Fibroblast of skin of back (primary cell): Measurements from ENCODE around the gene PLCB1.

ENCODE experiments used
- DNase-seq: peaks from one replicate; pipeline ENCODE4 v3.0.0-alpha.2; 2013

PLCB1 gene

GRCh38 chr20:8248051-8248450 lies 116.0 kb downstream of the PLCB1 start:
- DNase-seq: no peak

- DNase-seq: no peak
These were observed 117.6 kb downstream of the PLCB1 start for GRCh38 chr20:8249634-8250033.

- DNase-seq: no peak
These were observed 118.6 kb downstream of the PLCB1 start for GRCh38 chr20:8250539-8251200.

- no peak for DNase-seq
These were observed 119.1 kb downstream of the PLCB1 start for GRCh38 chr20:8251201-8251575.

- peak; percentile 44 for DNase-seq
These were observed 123.0 kb downstream of the PLCB1 start for GRCh38 chr20:8254911-8255582.

GRCh38 chr20:8255945-8256632 lies 124.0 kb downstream of the PLCB1 start:
- no peak for DNase-seq

- DNase-seq: no peak
These were observed 128.8 kb downstream of the PLCB1 start for GRCh38 chr20:8260837-8261251.

- no peak for DNase-seq
These were observed 130.7 kb downstream of the PLCB1 start for GRCh38 chr20:8262721-8263120.

GRCh38 chr20:8265588-8265987 lies 133.5 kb downstream of the PLCB1 start:
- no peak for DNase-seq

GRCh38 chr20:8267009-8267408 lies 134.9 kb downstream of the PLCB1 start:
- DNase-seq: peak; percentile 42

GRCh38 chr20:8271727-8272126 lies 139.7 kb downstream of the PLCB1 start:
- DNase-seq: peak; percentile 19

- no peak for DNase-seq
These were observed 140.7 kb downstream of the PLCB1 start for GRCh38 chr20:8272766-8273165.

- DNase-seq: no peak
These were observed 152.8 kb downstream of the PLCB1 start for GRCh38 chr20:8284902-8285301.

GRCh38 chr20:8287340-8287739 lies 155.3 kb downstream of the PLCB1 start:
- DNase-seq: no peak

GRCh38 chr20:8291200-8291599 lies 159.1 kb downstream of the PLCB1 start:
- DNase-seq: no peak

- DNase-seq: peak; percentile 81
These were observed 159.8 kb downstream of the PLCB1 start for GRCh38 chr20:8291873-8292272.

GRCh38 chr20:8292793-8293192 lies 160.7 kb downstream of the PLCB1 start:
- no peak for DNase-seq

GRCh38 chr20:8293750-8294149 lies 161.7 kb downstream of the PLCB1 start:
- DNase-seq: no peak

GRCh38 chr20:8296536-8296935 lies 164.5 kb downstream of the PLCB1 start:
- no peak for DNase-seq

GRCh38 chr20:8298426-8299043 lies 166.5 kb downstream of the PLCB1 start:
- no peak for DNase-seq

GRCh38 chr20:8299921-8300320 lies 167.9 kb downstream of the PLCB1 start:
- peak; percentile 79 for DNase-seq

GRCh38 chr20:8301655-8302054 lies 169.6 kb downstream of the PLCB1 start:
- no peak for DNase-seq

- no peak for DNase-seq
These were observed 171.6 kb downstream of the PLCB1 start for GRCh38 chr20:8303651-8304050.
